MM.1S (cell line): ENCODE results near the gene NCOA4.

ENCODE experiments used
- CTCF ChIP-seq: fragments of 300-600 bp; sonication (generic); IDR thresholded peaks from 2 replicates; pipeline ENCODE4 v1.5.1; 2016; ENCODE audit warnings: antibody characterized with exemption, low read length, mixed read lengths
- EZH2phosphoT487 ChIP-seq: fragments of 300-600 bp; sonication (generic); IDR thresholded peaks from 2 replicates; pipeline ENCODE4 v1.6.1; 2018; ENCODE audit warnings: antibody characterized with exemption, low read length

DNA sequence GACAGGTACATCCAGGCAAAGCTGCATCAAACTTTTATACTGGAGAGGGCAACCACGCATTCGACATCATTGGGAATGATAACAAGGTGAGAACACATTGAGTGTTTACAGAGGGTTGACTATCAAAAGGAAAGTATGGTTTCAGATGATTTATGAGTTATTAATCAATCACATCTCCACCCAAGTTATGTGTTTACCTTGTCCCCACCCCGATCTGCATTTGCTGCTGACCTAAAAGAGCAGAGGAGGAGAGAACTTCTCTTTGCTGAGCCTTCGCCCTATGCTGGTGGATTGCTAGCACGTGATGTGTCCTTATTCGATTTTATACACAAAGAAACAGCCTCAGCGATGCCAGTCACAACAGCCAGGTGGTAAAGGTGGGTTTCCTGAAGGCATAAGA, 15.8 kb upstream of the NCOA4 start, which contains the start of gene MSMB:
- no peak for TF ChIP-seq CTCF
- TF ChIP-seq EZH2phosphoT487, result no peak
